ENCODE results near the gene CKAP4.

Gene CKAP4

GRCh38 chr12:106274575-106275121, 26.8 kb upstream of the CKAP4 start:
- in situ Hi-C loops (cut with MboI; ENCODE audit: low sequenced_read_pairs), result no loop called here

DNA sequence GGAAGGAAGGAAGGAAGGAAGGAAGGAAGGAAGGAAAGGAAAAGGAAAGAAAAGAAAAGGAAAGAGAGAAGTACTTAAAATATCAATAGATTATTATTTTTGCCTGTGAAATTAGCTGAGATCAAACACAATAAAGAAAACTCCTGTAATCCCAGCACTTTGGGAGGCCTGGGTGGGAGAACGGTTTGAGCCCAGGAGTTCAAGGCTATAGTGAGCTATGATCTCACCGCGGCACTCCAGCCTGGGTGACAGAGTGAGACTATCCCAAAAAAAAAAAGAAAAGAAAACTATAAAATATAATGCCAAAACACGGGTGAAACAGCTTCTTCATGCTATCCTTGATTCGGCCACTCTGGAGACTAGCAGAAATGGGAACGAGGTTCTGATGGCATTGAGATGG, 26.2 kb upstream of the CKAP4 start:
- in situ Hi-C loops (cut with MboI; ENCODE audit: low sequenced_read_pairs), result no loop called here

DNA sequence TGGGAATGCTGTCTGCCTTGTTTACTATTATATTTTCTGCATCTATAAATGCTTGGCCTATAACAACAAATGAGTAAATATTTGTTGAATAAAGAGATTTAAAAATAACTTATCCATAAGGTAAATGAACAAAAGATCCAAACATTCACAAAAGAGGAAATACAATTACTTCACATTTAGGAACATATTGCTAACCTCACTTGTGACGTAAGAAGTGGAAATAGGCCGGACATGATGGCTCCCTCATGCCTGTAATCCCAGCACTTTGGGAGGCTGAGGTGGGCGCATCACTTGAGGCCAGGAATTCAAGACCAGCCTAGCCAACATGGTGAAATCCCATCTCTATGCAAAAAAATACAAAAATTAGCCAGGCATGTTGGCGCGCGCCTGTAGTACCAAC, 25.7 kb upstream of the CKAP4 start:
- in situ Hi-C loops (cut with MboI; ENCODE audit: low sequenced_read_pairs), result no loop called here

GRCh38 chr12:106271575-106272505, 24.0 kb upstream of the CKAP4 start:
- in situ Hi-C loops (cut with MboI; ENCODE audit: low sequenced_read_pairs), result no loop called here

DNA sequence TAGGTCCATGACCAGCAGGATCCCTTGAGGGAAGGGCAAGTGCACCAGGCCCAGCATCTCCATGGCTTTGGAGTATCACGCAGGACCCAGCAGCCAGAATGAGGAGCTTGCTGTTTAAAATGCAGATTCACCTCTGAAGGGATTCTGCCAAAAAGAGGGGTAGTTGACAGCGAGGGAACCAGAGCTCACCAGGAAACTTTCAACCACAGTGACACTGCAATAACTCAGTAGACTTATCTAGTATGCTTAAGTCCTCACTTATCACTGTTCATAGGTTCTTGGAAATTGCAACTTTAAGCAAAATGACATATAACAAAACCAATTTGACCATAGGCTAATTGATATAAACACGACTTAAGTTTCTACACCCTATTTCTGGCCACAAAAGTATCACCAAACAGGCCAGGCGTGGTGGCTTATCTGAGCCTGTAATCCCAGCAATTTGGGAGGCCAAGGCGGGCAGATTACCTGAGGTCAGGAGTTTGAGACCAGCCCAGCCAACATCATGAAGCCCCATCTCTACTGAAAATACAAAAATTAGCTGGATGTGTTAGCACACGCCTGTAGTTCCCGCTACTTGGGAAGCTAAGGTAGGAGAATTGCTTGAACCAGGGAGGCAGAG, 21.4 kb upstream of the CKAP4 start:
- in situ Hi-C loops (cut with MboI; ENCODE audit: low sequenced_read_pairs), result no loop called here

- in situ Hi-C loops (cut with MboI; ENCODE audit: low sequenced_read_pairs), result no loop called here
Measured at GRCh38 chr12:106267535-106267934, 19.7 kb upstream of the CKAP4 start.

- in situ Hi-C loops (cut with MboI; ENCODE audit: low sequenced_read_pairs), result no loop called here
Measured at GRCh38 chr12:106265116-106265515, 17.3 kb upstream of the CKAP4 start.

GRCh38 chr12:106258935-106259334, 11.1 kb upstream of the CKAP4 start:
- in situ Hi-C loops (cut with MboI; ENCODE audit: low sequenced_read_pairs), result no loop called here

GRCh38 chr12:106258226-106258625, 10.4 kb upstream of the CKAP4 start:
- in situ Hi-C loops (cut with MboI; ENCODE audit: low sequenced_read_pairs), result no loop called here

- in situ Hi-C loops (cut with MboI; ENCODE audit: low sequenced_read_pairs), result no loop called here
Measured at GRCh38 chr12:106256524-106256923, 8.7 kb upstream of the CKAP4 start.

DNA sequence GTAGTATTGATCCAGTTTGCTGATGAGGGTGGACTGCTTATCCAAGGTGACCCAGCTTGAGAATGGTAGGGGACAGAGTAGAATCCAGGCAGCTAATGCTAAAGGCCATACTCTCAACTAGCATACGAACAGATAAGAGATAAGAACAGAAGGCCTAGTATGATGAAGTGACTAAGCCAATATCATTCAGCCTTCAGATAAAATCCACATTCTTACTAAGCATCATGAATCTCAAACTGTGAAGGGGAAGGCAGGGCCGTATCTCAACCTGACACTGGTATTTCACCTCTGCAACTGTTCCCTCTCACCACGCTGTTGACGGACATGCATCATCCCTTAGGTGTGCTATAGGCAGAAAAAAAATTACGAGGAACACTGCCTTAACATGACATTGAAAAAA, 8.1 kb upstream of the CKAP4 start:
- in situ Hi-C loops (cut with MboI; ENCODE audit: low sequenced_read_pairs), result no loop called here

DNA sequence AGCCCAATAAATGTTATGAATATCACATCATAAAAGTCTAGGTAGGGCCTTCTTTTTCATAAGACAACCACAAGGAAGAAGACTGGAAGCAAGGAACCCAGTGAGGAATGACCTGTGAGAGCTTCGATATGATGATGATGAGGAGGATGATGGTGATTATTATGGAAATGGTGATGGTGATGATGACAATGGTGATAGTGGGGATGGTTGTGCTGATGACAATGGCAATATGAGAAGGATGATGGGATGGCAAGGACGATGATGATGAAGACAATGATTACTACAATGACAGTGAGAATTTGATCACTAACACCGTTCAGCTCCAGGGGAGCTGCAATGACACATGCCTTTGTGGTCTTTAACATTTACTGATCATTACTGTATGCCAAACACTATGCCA, 7.7 kb upstream of the CKAP4 start:
- in situ Hi-C loops (cut with MboI; ENCODE audit: low sequenced_read_pairs), result no loop called here

DNA sequence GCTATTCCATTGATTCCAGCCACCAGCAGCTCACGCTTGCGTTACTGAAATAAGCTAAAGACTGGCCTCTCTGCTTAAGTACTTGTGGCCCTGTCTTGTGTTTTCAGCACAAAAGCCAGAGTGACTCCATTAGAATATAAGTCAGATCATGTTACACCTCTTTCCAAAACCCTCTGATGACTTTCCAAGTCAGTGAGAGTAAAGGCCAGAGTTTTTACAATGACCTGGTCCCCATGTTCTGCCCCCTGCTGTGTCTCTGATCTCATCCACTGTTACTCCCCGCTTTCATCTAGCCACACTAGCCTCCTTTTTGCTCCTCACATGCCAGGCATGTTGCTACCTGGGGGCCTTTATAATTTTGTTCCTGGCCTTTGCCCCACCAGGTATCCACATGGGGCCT, 6.9 kb upstream of the CKAP4 start:
- in situ Hi-C loops (cut with MboI; ENCODE audit: low sequenced_read_pairs), result no loop called here

DNA sequence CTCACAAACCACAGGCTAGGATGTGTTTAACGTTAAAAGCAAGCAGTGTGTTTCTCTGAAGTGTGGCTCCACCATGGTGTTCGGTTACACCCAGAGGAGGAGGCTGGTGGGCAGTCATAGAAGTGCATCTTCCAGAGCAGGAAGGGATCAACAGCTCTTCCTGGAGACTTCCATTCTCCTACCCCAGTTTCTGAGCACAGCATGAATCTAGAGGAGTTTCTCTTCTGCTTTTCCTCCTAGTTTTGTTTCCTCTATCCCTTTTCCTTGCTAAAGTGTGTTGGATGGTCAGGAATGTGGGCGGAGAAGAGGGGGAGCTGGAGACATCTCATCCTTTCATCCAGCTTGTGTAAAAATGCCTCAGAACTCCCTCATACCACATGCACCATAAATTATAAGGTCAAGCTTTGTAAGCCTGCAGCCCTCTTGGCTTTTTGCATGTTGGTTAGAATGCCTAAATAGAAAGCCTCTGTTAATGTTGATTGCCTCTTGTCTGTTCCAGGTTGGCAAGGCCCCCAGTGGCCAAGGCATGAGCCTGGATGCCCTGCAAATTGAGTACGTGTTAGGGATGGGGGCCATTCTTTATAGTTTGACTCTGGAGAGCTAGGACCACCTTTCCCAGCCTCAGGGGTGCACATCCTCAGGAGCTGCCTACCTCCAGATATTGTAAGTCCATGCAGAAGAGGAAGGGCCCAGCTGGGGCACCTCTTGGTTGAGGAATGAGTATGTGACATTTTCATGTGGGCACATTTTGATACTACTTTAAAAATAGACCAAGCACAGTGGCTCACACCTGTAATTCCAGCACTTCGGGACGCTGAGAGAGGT, 4.0 kb upstream of the CKAP4 start:
- in situ Hi-C loops (cut with MboI; ENCODE audit: low sequenced_read_pairs), result no loop called here

GRCh38 chr12:106249411-106250135, 1.8 kb upstream of the CKAP4 start:
- in situ Hi-C loops (cut with MboI; ENCODE audit: low sequenced_read_pairs), result no loop called here

GRCh38 chr12:106248846-106249371, 1.1 kb upstream of the CKAP4 start:
- in situ Hi-C loops (cut with MboI; ENCODE audit: low sequenced_read_pairs), result no loop called here

GRCh38 chr12:106248312-106248845, 559 bp upstream of the CKAP4 start:
- in situ Hi-C loops (cut with MboI; ENCODE audit: low sequenced_read_pairs), result no loop called here

DNA sequence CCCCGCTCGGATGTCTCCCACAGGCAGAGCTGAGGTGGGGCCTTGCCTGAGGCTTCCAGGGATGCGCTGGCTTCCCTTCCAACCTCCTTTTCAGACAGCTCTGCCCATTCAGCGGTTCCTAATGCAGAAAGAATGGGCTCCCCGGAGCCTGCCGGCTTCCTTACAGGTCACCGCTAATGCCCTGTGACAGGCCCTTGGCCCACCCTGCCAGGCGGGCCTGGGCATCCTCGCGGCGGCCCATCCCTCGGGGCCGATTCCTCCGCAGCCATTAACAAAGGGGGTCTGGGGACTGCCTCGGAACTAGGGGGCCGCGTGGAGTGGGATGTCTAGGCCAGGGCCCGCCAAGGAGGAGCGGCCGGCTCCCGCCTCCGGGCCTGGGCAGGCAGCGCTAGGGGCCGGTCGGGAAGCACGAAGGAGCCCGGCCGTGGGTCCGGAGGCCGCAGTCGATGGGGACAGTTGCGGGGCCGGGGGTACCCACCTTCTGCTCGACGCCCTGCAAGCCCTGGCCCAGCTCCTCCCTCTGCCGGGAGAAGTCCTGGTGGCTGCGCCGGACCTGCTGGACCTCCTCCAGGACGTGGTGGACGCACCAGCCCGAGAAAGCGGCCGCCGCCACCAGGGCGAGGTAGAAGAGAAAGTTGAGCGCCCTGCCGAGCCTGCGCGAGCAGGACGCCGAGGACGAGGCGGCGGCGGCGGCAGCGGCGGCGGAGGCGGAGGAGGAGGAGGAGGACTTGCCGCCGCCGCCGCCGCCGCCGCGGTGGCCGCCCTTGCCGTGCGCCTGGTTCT, 738 bp downstream of the CKAP4 start:
- in situ Hi-C loops (cut with MboI; ENCODE audit: low sequenced_read_pairs), result no loop called here

GRCh38 chr12:106245767-106246166, 2.1 kb downstream of the CKAP4 start:
- in situ Hi-C loops (cut with MboI; ENCODE audit: low sequenced_read_pairs), result no loop called here
